Fibroblast of skin of left biceps (primary cell): ENCODE measurements around the gene BPIFB2.

Source experiments
- DNase-seq, 2 experiments: peaks; one replicate each; pipeline ENCODE4 v3.0.0-alpha.2; 2013; ENCODE audit warnings: low read depth in 2 of 2

BPIFB2 gene

GRCh38 chr20:32985596-32985995, 21.9 kb upstream of the BPIFB2 start:
- DNase-seq = no peak

GRCh38 chr20:32986331-32986966, 21.1 kb upstream of the BPIFB2 start:
- DNase-seq = no peak

DNA sequence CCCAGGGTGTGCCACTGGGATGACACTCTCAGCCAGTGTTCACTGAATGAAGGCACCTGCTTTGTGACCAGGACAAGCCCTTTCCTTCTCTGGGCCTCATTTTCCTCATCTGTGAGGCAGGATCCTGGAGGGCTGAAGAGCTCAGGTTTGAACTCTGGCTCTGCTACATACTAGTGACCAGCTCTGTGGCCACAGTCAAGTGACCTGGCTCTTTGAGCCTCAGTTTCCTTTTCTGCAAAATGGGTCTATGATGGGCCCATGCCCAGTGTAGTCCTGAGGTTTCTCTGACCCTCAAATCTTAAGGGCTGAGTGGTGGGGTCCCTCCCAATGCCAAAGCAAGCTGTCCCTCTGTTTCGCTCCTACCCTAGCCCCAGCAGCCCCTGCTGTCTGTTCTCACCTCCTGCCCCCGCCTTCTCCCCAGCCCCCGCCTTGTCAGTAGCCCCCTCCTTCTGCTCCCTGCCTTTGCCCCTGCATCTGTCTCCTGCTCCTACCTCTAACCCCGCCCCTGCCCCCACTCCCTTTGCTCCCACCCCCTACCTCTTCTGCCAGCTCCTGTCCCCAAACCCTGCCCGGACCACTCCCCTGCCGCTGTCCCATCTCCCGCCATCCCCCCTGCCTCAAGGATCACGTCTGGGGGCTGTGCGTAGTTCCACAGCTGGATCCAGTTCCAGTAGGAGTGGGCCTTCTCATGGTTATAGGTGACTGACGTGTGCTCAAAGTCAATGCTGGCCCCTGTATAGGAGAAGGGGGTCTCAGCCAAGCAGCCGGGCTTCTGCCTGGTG, 20.3 kb upstream of the BPIFB2 start:
- no peak for DNase-seq

DNA sequence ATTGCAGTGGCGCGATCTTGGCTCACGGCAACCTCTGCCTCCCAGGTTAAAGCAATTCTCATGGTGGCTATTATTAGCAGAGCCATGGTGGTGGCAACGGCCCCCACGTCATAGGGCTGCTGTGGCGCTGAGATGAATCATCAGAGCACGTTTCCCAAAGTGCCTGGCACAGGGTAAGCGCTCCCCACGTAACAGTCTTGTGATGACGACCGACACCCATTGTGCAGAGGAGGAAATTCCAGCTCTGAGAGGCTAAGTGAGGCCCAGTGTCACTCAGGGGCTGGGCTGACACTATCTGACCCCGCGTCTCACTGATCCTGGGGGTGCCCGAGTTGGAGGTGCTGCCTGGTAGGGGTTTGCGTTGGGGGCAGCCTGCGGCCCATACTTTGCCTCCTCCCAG, 19.5 kb upstream of the BPIFB2 start:
- DNase-seq = no peak

DNA sequence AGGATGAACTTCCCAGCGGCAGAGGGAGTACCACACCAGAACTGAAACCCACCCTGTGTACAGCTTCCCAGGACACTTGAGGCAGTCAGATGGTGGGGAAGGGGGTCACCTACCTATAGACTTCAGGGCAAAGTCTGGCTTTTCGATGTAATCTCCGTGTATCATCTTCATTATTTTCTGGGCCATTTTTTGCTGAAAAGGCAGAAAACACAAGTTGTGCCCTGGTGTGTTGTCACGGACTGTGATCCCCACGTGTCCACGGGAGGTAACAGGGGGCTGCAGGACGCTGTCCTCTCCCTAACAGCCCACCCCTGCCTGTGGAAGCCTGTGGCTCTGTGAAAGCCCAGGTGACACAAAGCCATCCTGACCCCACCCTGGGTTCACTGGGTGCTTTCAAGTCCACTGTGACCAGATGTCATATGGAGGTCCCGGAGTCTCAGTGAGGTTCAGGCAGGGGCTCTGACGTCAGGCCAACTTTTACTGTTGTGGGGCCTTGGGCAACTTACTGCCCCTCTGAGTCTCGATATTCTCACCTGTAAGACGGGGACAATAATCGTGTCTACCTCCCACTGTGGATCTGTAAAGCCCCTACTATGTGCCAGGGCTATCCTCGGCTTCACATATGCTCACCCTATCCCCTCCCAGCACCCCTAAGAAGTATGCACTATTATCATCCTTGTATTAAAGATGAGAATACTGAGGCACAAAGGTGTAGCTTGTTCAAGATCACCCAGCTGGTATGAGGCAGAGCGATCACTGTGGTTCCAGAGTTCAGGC, 17.8 kb upstream of the BPIFB2 start:
- no peak for DNase-seq

GRCh38 chr20:32990426-32990825, 17.1 kb upstream of the BPIFB2 start:
- DNase-seq = no peak

- no peak for DNase-seq
Measured at GRCh38 chr20:32991383-32991782, 16.1 kb upstream of the BPIFB2 start.

- DNase-seq = no peak
Measured at GRCh38 chr20:32991792-32992641, 15.5 kb upstream of the BPIFB2 start.

GRCh38 chr20:32993496-32994050, 13.9 kb upstream of the BPIFB2 start:
- no peak for DNase-seq

GRCh38 chr20:32995802-32996201, 11.7 kb upstream of the BPIFB2 start:
- DNase-seq = no peak

DNA sequence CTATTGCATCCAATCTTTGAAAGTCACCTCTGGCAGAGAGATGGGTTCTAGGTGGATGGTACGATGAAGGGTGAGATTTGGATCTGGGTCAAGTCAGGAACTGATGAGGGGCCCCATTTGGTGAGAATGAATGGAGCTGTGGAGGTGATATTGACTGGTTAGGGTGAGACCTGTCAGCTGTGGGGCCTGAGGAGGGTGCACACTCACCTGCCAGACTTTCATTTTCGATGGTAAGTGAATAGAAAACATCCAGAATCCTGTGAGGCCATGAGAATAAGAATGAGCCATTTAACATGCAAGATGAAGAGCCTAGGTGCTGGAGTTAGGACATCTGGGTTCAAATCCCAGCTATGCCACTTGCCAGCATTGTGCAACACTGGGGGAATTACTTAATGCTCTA, 10.1 kb upstream of the BPIFB2 start:
- no peak for DNase-seq

DNA sequence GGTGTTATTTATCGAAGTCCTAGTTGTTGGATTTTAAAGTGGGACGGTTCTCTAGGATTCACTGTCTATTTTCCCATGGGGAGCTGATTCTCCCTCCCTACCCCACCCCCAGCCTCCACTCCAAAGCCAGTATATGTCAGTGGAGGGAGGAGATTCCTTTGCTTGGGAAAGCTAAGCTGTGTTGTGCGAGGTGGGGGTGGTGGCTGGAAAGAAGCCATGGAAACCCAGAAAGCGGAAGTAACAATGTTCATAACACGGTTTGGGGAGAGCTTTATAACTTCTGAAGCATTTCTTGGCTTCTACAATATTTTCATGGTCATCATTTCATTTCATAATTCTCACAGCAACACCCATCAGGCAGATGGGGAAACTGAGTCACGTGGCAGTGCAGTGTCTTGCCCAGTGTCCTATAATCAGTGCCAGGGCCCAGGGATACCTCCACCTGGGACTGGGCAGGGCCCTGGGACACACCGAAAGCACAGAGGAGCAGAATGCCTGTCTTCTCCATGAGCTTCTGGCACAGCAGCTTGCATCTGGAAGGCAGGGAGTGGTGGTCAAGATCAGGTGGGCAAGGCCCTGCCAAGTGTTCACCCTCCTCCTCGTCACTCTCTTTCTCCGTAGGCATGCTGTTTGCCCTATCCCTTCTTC, 7.8 kb upstream of the BPIFB2 start:
- DNase-seq = no peak

DNA sequence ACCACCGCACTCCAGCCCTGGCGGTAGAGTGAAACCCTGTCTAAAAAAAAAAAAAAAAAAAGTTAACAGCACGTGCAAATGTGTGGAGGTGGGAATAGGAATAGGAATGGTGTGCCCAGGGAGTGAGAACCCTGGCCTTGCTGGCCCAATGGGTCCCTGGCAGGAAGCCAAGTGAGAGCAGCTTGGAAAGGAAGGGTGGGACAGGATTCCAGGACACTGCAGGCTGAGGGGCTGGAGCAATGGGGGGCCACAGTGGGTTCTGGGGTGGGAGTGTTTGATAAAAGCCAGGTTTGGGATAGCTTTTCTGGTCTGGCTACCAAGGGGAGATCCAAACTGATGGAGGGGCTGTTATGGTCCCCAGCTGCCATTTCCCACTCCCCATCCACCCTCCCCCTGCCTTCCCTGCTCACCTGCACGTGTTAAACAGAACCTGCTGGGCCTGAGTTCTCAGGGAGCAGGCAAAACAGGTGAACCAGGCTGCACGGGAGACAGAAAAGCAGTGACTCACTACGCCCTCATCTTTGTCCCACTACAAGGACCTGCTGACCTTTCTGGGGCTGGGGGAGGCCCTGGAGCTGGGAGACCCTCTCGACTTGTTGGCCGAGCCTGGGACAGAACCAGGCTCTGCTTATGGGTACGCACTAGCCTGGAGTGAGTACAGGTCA, 6.6 kb upstream of the BPIFB2 start:
- no peak for DNase-seq

DNA sequence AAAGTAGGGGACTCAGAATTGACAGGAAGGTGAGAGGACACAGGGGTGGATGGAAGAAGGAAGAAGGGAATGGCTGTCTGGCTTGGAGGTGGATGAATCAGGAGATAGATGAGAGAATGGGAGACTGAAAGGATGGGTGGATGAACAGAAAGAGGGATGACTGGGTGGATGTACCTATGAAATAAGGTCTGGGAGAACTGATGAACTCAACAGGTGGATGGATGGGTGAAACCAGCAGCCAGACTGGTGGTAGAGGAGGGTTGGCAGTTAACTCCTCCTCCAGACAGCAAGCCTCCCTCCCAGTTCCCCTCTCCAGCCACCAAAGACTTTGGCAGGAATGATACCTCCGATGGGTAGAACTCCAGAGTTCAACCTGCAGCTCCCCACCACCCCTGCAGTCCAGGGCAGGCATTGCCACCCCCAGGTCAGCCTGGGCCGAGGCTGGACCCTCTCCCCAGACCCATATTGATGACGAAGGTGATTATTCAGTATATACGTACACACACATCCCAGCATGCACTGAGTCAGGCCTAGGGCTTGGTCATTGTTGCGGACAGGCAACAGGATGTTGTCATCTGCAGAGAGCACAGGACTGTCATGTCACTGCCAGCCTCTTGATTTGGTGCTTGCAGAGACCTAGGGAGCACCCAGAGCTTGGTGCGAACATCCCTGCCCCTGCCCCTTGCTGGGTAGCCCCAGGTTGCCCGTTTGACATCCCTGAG, 5.3 kb upstream of the BPIFB2 start:
- no peak for DNase-seq

DNA sequence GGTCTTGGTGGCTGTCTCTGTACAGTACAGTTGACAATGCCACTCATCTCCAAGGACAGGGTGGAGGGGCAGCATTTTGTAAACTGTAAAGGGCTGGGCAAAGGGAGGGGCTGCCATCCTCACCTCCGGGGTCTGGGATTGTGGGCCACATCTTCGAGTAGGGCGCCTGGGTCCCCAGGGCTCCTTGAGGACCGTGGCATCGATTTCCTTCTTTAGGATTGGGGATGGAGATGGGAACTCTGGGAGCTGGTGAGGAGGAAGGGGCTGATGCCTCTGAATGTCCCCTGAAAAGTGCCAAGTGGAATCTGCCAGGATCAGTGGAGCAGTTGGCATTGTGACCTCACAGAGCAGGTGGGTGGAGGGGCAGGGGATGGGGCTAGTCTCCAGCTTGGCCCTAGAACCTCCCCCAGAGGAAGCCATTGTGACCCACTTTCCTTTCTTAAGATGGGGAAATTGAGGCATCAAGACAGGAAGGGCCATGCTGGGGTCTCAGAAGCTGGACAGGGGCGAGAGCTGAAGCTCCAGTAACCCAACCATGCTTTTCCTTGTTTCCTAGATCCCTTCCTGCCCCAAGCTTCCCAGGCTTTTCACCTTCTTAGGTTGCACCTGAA, 3.3 kb upstream of the BPIFB2 start, which contains the start of gene SUN5:
Gene SUN5 (minus strand): TSS at position 293 of the 611 bp plus-strand sequence. CDS start 93 bp downstream, at position 200.
- DNase-seq = no peak

- no peak for DNase-seq
Measured at GRCh38 chr20:33005132-33005566, 2.4 kb upstream of the BPIFB2 start.

GRCh38 chr20:33005908-33006775, 1.4 kb upstream of the BPIFB2 start:
- DNase-seq = no peak

DNA sequence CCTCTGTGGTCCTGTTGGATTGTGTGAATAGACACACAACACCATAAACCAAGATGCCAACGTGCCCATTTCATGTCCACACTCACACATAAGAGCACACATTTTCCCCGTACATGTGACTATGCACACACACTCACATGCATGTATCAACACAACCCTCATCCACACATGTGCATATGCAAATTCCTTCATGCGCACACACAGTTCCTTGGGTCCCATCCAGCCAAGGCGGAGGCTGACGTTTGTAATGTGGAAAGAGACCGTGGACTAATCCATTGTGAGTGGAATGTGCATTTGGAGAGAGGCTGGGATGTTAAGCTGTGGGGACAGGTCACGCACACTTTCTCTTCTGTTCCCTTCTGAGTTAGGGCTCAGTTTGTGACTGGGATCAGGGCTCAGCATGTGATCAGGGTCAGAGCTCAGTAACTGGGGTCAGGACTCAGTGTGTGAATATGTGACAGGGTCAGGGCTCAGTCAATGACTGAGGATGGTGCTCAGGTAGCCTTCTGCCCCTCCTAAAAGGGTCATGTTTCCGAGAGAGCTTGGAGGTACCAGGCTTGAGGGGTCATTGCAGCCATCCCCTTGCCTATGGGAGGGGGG, 628 bp upstream of the BPIFB2 start:
- DNase-seq = no peak
